ENCODE measurements around the gene PID1. TPM values are rescaled to one million over a fixed set of nuclear protein-coding genes. Genes with fewer than 3 reads are reported as not detected.
"Not testable (repeated sequence)": the region's sequence is repeated elsewhere in the genome, so short reads cannot be mapped to it uniquely, and the experiment has no call there.

The PID1 gene
- total RNA-seq, 2 donors from 2014 or later = 30.2 to 40.3 TPM

DNA sequence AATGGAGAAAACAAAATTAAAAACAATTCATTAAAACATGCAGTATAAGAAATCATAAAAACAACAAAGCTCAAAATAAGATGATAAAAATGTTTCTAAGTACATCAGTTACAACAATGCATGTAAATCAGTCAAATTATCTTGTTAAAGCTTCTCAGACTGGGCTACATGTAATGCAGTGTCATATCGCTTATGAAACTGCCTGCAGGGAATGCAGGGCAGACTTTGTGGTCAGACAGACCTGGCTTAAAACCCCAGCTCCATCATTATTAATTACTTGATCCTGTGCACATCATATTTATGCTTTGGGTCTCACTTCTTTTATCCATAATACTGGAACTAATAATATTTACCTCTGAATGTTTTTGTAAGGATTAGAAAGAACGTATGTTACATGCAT is 74.6 kb downstream of the PID1 start:
- intact Hi-C loops (cut with DNase I) = no loop called here
- H3K27ac ChIP-seq = no peak overlapping the region
- no peak overlapping the region for H3K4me3 ChIP-seq
- TF ChIP-seq, protein P1, sequence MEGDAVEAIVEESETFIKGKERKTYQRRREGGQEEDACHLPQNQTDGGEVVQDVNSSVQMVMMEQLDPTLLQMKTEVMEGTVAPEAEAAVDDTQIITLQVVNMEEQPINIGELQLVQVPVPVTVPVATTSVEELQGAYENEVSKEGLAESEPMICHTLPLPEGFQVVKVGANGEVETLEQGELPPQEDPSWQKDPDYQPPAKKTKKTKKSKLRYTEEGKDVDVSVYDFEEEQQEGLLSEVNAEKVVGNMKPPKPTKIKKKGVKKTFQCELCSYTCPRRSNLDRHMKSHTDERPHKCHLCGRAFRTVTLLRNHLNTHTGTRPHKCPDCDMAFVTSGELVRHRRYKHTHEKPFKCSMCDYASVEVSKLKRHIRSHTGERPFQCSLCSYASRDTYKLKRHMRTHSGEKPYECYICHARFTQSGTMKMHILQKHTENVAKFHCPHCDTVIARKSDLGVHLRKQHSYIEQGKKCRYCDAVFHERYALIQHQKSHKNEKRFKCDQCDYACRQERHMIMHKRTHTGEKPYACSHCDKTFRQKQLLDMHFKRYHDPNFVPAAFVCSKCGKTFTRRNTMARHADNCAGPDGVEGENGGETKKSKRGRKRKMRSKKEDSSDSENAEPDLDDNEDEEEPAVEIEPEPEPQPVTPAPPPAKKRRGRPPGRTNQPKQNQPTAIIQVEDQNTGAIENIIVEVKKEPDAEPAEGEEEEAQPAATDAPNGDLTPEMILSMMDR (IDR thresholded peaks at IDR 0.05) = no peak
- H3K9me3 ChIP-seq = no peaks in the 10 kb centered on the region
- H3K36me3 ChIP-seq = no peaks in the 10 kb centered on the region
- no peak overlapping the region for H3K9ac ChIP-seq (ENCODE audit: low read depth in 2 of 2, low read length in 2 of 2)
- DNase-seq = no peak
- H3K4me1 ChIP-seq = no peaks in the 10 kb centered on the region
- H3K27me3 ChIP-seq = no peaks in the 10 kb centered on the region

DNA sequence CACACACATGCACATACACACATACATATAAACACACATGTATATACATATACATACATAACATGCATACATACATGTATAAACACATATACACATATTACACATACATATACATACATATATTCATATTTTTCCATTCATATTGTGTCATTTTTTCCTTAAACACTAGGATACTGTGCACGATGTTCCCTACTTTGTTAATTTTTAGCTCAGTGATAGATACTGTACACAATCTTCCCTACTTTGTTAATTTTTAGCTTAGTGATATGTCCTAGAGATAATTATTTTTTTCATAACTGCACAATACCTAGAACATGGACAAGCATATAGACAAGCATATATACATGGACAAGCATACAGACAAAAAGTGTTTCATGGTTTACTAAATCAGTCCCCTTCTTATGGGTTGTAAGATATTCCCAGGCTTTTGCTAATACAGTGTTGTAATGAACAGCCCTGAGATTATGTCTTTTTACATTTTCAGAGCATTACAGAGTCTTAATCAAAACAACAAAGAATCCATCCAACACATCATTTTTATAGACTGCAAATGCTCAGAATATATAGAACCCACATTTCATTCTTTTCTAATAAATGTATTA is 75.6 kb downstream of the PID1 start:
- H3K9ac ChIP-seq (ENCODE audit: low read depth in 2 of 2, low read length in 2 of 2) = no peak overlapping the region
- no peak for DNase-seq
- no peaks in the 10 kb centered on the region for H3K27me3 ChIP-seq
- no peaks in the 10 kb centered on the region for H3K36me3 ChIP-seq
- no peak overlapping the region for H3K4me3 ChIP-seq
- TF ChIP-seq, protein P1 (IDR thresholded peaks at IDR 0.05) = no peak
- H3K27ac ChIP-seq = no peak overlapping the region
- no peaks in the 10 kb centered on the region for H3K4me1 ChIP-seq
- H3K9me3 ChIP-seq = no peaks in the 10 kb centered on the region
- intact Hi-C loops (cut with DNase I) = no loop called here

DNA sequence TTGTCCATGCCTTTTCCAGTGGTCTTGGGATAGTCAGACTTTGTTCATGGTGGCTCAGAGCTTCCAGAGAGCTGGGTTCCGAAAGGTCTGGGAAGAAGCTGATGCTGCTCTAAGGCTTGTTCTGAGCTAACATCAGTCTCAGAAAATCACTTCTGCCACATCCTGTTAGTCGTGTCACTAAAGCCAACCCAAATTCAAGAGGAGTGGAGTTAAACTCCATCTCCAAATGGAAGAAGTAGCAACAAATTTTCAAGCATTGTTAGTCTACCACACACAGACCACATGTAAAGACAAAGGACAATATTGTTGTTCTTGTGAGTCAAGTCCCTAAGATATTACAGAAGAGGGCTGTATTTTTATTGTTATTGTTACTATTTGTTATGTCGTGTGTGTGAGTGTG is 77.8 kb downstream of the PID1 start:
- no peak overlapping the region for H3K4me3 ChIP-seq
- no peaks in the 10 kb centered on the region for H3K4me1 ChIP-seq
- H3K36me3 ChIP-seq = no peaks in the 10 kb centered on the region
- TF ChIP-seq, protein P1 (IDR thresholded peaks at IDR 0.05) = no peak
- DNase-seq = no peak
- H3K9me3 ChIP-seq = no peaks in the 10 kb centered on the region
- no peak overlapping the region for H3K27ac ChIP-seq
- intact Hi-C loops (cut with DNase I) = no loop called here
- H3K27me3 ChIP-seq = no peaks in the 10 kb centered on the region
- H3K9ac ChIP-seq (ENCODE audit: low read depth in 2 of 2, low read length in 2 of 2) = no peak overlapping the region

DNA sequence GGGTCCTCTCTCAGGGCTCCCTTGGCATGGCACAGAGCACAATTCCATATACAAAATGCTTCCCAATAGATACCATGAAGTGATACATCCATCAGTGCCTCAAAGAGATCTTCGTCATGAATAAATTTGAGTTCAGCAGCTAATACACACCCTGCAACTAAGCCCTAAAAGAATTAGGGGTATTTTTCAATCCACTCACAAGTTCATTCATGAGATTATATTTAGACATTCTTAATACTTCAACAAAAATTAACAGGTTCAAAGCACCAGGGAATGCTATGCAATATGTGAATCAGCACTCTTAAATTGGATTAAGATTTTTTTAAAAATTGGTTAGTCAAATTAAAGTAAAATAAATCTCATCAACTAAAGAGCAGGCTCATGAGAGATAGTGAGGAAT is 79.7 kb downstream of the PID1 start:
- H3K36me3 ChIP-seq = no peaks in the 10 kb centered on the region
- H3K9me3 ChIP-seq = no peaks in the 10 kb centered on the region
- H3K4me1 ChIP-seq = no peaks in the 10 kb centered on the region
- no peak overlapping the region for H3K27ac ChIP-seq
- no peak for DNase-seq
- H3K4me3 ChIP-seq = no peak overlapping the region
- intact Hi-C loops (cut with DNase I) = no loop called here
- H3K9ac ChIP-seq (ENCODE audit: low read depth in 2 of 2, low read length in 2 of 2) = no peak overlapping the region
- no peaks in the 10 kb centered on the region for H3K27me3 ChIP-seq
- TF ChIP-seq, protein P1 (IDR thresholded peaks at IDR 0.05) = no peak

DNA sequence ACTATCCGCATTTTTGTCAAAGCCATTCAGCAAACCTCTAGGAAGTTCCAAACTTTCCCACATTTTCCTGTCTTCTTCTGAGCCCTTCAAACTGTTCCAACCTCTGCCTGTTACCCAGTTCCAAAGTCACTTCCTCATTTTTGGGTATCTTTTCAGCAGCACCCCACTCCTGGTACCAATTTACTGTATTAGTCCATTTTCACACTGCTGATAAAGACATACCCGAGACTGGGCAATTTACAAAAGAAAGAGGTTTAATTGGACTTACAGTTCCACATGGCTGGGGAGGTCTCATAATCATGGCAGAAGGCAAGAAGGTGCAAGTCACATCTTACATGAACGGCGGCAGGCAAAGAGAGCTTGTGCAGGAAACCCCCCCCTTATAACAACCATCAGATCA is 84.0 kb downstream of the PID1 start:
- H3K9ac ChIP-seq (ENCODE audit: low read depth in 2 of 2, low read length in 2 of 2); intact Hi-C loops (cut with DNase I): not testable (repeated sequence)

DNA sequence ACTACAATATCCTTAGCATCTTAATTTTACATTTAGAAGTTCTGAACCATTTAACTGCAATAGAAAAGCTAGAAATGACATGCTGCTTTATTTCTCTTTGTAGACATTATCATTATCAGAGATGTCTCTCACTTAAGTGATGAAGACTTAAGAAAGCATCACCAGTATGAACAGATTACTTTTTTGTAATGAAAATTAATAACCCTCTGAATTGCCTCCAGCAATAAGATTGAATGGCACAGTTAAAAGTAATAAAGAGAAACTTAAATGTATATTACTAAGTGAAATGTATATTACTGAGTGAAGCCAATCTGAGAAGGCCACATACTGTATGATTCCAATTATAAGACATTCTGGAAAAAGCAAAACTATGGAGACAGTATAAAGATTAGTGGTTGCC is 89.4 kb downstream of the PID1 start:
- Histone ChIP-seq H3K9ac (ENCODE audit: low read depth in 2 of 2, low read length in 2 of 2) (no peak overlapping the region), H3K36me3 (no peaks in the 10 kb centered on the region), H3K27me3 (no peaks in the 10 kb centered on the region), H3K9me3 (no peaks in the 10 kb centered on the region), H3K27ac (no peak overlapping the region), H3K4me3 (no peak overlapping the region), H3K4me1 (no peaks in the 10 kb centered on the region)
- TF ChIP-seq, protein P1 (IDR thresholded peaks at IDR 0.05) = no peak
- intact Hi-C loops (cut with DNase I) = no loop called here
- DNase-seq = no peak

More for the DNA sequence above, 84.0 kb downstream of the PID1 start:
- not testable (repeated sequence) for H3K4me3 ChIP-seq, H3K27ac ChIP-seq, H3K4me1 ChIP-seq, H3K36me3 ChIP-seq, H3K9me3 ChIP-seq, DNase-seq, H3K27me3 ChIP-seq

All from colonic mucosa (tissue), 4 donors.